K562 (cell line): ENCODE data around the gene SLC9A3. TPM values are rescaled to one million over a fixed set of nuclear protein-coding genes. Genes with fewer than 3 reads are reported as not detected.

Experiments
- BCL6 ChIP-seq: fragments of 250-450 bp; sonication (Bioruptor Pico); IDR thresholded peaks from 2 replicates; pipeline ENCODE4 v1.4.0; 2020
- CAMTA2 ChIP-seq: fragments of 250-450 bp; sonication (Bioruptor Pico); conservative IDR thresholded peaks from 2 replicates; pipeline ENCODE4 v1.5.1; 2022
- CSDE1 ChIP-seq, 2 experiments: fragments of 450-650 bp; IDR thresholded peaks; 2 replicates each; pipeline ENCODE4 v1.6.1; 2016; ENCODE audit warnings: mild to moderate bottlenecking in 1 of 2
- CTCFL ChIP-seq: IDR thresholded peaks from 2 replicates; pipeline ENCODE4 v1.6.1; 2011; ENCODE audit warnings: borderline replicate concordance, low read depth, mild to moderate bottlenecking, moderate library complexity, low read length; ENCODE audit not compliant: insufficient read depth, poor library complexity, severe bottlenecking
- ERF ChIP-seq: fragments of 450-650 bp; formaldehyde crosslinking; IDR thresholded peaks from 2 replicates; pipeline ENCODE4 v1.4.0; 2020; ENCODE audit warnings: mild to moderate bottlenecking, mixed read lengths
- FOXO4 ChIP-seq: fragments of 450-650 bp; formaldehyde crosslinking; IDR thresholded peaks from 2 replicates; pipeline ENCODE4 v1.4.0; 2020; ENCODE audit warnings: mild to moderate bottlenecking, moderate library complexity
- HDAC1 ChIP-seq, 2 experiments: fragments of 450-650 bp; IDR thresholded peaks; 2 replicates each; pipeline ENCODE4 v1.6.1; 2016 to 2017; ENCODE audit warnings: inconsistent platforms in 1 of 2, mild to moderate bottlenecking in 1 of 2, moderate library complexity in 1 of 2
- HDAC8 ChIP-seq: fragments of 450-650 bp; IDR thresholded peaks from 2 replicates; pipeline ENCODE4 v1.6.1; 2016; ENCODE audit warnings: mild to moderate bottlenecking, missing genetic modification characterization, moderate library complexity, missing compliant biosample characterization
- HNRNPLL ChIP-seq: fragments of 200-400 bp; formaldehyde crosslinking; IDR thresholded peaks from 2 replicates; pipeline ENCODE4 v1.6.1; 2017; ENCODE audit warnings: low read length, low read depth, mild to moderate bottlenecking; ENCODE audit not compliant: poor library complexity, severe bottlenecking
- HOXB6 ChIP-seq: fragments of 250-450 bp; sonication (Bioruptor Pico); IDR thresholded peaks from 2 replicates; pipeline ENCODE4 v1.5.1; 2022; ENCODE audit warnings: mild to moderate bottlenecking, borderline replicate concordance
- ILF3 ChIP-seq: fragments of 450-650 bp; IDR thresholded peaks from 2 replicates; pipeline ENCODE4 v1.6.1; 2018; ENCODE audit warnings: antibody characterized with exemption, mild to moderate bottlenecking, moderate library complexity, borderline replicate concordance
- LEF1 ChIP-seq: fragments of 450-650 bp; IDR thresholded peaks from 2 replicates; pipeline ENCODE4 v1.6.1; 2016; ENCODE audit warnings: mild to moderate bottlenecking
- NCOA2 ChIP-seq, 2 experiments: fragments of 450-650 bp; IDR thresholded peaks; 2 replicates each; pipeline ENCODE4 v1.6.1; 2018; ENCODE audit warnings: mild to moderate bottlenecking in 2 of 2, moderate library complexity in 1 of 2; ENCODE audit not compliant: partially characterized antibody in 2 of 2
- NFIX ChIP-seq: fragments of 250-450 bp; sonication (Bioruptor Pico); IDR thresholded peaks from 2 replicates; pipeline ENCODE4 v1.4.0; 2020; ENCODE audit warnings: low read depth, mild to moderate bottlenecking, moderate library complexity
- POLR2A ChIP-seq: fragments of 450-650 bp; conservative IDR thresholded peaks from 2 replicates; pipeline ENCODE4 v1.6.1; 2016
- RFX7 ChIP-seq: fragments of 250-450 bp; sonication (Bioruptor Pico); IDR thresholded peaks from 2 replicates; pipeline ENCODE4 v1.5.1; 2021; ENCODE audit warnings: mild to moderate bottlenecking
- SRF ChIP-seq, 2 experiments: fragments of 250-450, 450-650 bp in 1 of 2; sonication (Bioruptor Pico) in 1 of 2; sonication (generic) in 1 of 2; formaldehyde crosslinking; IDR thresholded peaks; 2 replicates each; pipeline versions ENCODE4 v1.5.0 to v1.5.1; 2020 to 2022; ENCODE audit warnings: mild to moderate bottlenecking in 1 of 2, missing genetic modification reagents in 1 of 2
- U2AF1 ChIP-seq: fragments of 200-400 bp; formaldehyde crosslinking; optimal IDR thresholded peaks from 2 replicates; pipeline ENCODE3; 2017; ENCODE audit warnings: mild to moderate bottlenecking, low read depth, low read length, moderate library complexity
- ZNF384 ChIP-seq: IDR thresholded peaks from 2 replicates; pipeline ENCODE4 v1.6.1; 2012; ENCODE audit warnings: low read depth, low read length, improper control_type of control experiment
- ZNF445 ChIP-seq: fragments of 250-450 bp; sonication (Bioruptor Pico); IDR thresholded peaks from 2 replicates; pipeline ENCODE4 v1.4.0; 2020; ENCODE audit warnings: low read depth, mild to moderate bottlenecking, moderate library complexity
- ZNF57 ChIP-seq: fragments of 450-650 bp; formaldehyde crosslinking; IDR thresholded peaks from 2 replicates; pipeline ENCODE4 v1.4.0; 2020; ENCODE audit warnings: mild to moderate bottlenecking, moderate library complexity
- ZNF668 ChIP-seq: fragments of 250-450 bp; sonication (Bioruptor Pico); IDR thresholded peaks from 2 replicates; pipeline ENCODE4 v1.8.0; 2022; ENCODE audit warnings: mild to moderate bottlenecking, inconsistent platforms
- ZNF75A ChIP-seq: fragments of 450-650 bp; formaldehyde crosslinking; IDR thresholded peaks from 2 replicates; pipeline ENCODE4 v1.4.0; 2020; ENCODE audit warnings: mild to moderate bottlenecking
- polyA plus RNA-seq, 8 experiments: library from polyadenylated mRNA; depleted of rRNA in 4 of 8; stranded (reverse) in 5 of 8; unstranded in 3 of 8; fragments of >200 nt; fragmentation: Nextera tagmentation in 2 of 8; fragmentation: Illumina TruSeq in 1 of 8; extraction: Ambion mirVana in 2 of 8; extraction: Trizol in 1 of 8; gene quantifications; 2 replicates each; pipeline versions ENCODE4 v1.2.1 to v1.2.3, GENCODE V29; 2011 to 2014; ENCODE audit warnings: inconsistent platforms in 1 of 8, missing spikeins in 1 of 8
- total RNA-seq, 7 experiments: library from RNA; depleted of rRNA in 6 of 7; stranded (reverse); fragments of >200 nt in 6 of 7; fragmentation: Illumina TruSeq in 2 of 7; extraction: Trizol in 2 of 7; gene quantifications; 2 replicates each; pipeline versions ENCODE4 v1.2.1 to v1.2.3, GENCODE V29; 2011 to 2021; ENCODE audit warnings: low replicate concordance in 1 of 7
- TF ChIP-seq, protein P1 (sequence below): fragments of 250-450 bp; sonication (Bioruptor Pico); IDR thresholded peaks from 2 replicates; pipeline ENCODE4 v1.4.0; 2020; ENCODE audit warnings: mild to moderate bottlenecking, moderate library complexity, borderline replicate concordance

Gene SLC9A3
- total and polyA plus RNA-seq, 9 of the 15 experiments (the other 6 are each of a cell fraction or from before 2014, with no cell fraction given), result 1.5 to 5.8 (median 3.7) TPM; not detected in 2

DNA sequence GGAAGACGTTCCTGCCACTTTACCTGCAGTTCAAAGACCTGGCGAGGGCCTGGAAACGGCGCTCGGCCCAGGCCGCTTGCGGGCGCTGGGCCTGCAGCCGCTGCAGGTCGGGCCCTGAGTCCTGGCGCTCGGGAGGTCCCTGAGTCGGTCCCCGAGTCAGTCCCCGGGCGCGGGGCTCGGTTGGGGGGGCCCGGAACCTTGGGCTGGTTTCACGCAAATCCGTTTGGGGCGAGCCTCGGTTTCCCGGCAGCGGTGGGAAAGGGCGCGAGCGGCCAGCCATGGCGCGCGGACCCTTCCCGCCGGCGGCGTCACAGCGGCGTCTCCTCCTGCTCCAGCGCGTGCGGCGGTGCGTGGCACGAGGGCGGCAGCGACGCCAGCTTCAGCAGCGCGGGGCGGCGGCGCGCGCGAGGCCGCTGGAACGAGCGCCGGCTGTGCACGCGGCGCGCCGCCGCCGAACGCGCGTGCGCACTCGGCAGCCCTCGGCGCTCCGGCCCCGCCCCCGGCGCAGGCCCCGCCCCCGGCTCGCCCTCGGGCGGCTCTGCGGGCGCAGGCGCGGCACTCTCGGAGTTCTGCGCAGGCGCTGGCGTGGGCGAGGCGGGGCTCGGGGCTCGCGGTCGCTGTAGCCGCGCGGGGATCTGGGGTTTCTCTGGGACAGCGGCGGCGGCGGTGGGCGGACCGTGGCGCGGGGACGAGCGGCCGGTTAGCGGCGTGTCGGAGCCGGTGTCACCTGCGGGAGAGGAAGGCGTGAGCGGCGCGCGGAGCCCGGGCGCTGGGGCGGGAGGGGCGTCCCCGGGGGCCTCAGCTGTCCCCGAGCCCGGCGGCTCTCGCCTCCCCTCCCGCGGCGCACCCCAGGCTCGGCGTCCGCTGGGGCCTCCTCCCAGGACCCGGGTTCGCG, 51.3 kb downstream of the SLC9A3 start (continued):
- no peak for TF ChIP-seq HDAC1 (IDR thresholded peaks at IDR 0.05)
- no peak for TF ChIP-seq RFX7 (CRISPR knock-in tag)
- no peak for TF ChIP-seq BCL6 (CRISPR knock-in tag)
- TF ChIP-seq, protein P1, sequence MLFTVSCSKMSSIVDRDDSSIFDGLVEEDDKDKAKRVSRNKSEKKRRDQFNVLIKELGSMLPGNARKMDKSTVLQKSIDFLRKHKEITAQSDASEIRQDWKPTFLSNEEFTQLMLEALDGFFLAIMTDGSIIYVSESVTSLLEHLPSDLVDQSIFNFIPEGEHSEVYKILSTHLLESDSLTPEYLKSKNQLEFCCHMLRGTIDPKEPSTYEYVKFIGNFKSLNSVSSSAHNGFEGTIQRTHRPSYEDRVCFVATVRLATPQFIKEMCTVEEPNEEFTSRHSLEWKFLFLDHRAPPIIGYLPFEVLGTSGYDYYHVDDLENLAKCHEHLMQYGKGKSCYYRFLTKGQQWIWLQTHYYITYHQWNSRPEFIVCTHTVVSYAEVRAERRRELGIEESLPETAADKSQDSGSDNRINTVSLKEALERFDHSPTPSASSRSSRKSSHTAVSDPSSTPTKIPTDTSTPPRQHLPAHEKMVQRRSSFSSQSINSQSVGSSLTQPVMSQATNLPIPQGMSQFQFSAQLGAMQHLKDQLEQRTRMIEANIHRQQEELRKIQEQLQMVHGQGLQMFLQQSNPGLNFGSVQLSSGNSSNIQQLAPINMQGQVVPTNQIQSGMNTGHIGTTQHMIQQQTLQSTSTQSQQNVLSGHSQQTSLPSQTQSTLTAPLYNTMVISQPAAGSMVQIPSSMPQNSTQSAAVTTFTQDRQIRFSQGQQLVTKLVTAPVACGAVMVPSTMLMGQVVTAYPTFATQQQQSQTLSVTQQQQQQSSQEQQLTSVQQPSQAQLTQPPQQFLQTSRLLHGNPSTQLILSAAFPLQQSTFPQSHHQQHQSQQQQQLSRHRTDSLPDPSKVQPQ (CRISPR knock-in tag), result no peak
- TF ChIP-seq ZNF384, result no peak
- TF ChIP-seq ILF3, result no peak
- no peak for TF ChIP-seq FOXO4 (CRISPR knock-in tag)
- TF ChIP-seq ZNF445 (CRISPR knock-in tag), result no peak
- no peak for TF ChIP-seq CAMTA2
- no peak for TF ChIP-seq NFIX (CRISPR knock-in tag)
- no peak for TF ChIP-seq LEF1
- no peak for TF ChIP-seq HOXB6
- peak; percentile 63 for TF ChIP-seq U2AF1
- TF ChIP-seq CSDE1 (IDR thresholded peaks at IDR 0.05), result no peak
- TF ChIP-seq CTCFL, result no peak
- TF ChIP-seq SRF (CRISPR knock-in tag; IDR thresholded peaks at IDR 0.05), result no peak
- peak; percentile 83; the same call in 1 of the 2 replicates for TF ChIP-seq HDAC8 (tag)
- TF ChIP-seq HNRNPLL, result no peak
- peak; percentile 68 for TF ChIP-seq ZNF668 (CRISPR knock-in tag)
- TF ChIP-seq POLR2A, result peak; percentile 68; the same call in 1 of the 2 replicates
- TF ChIP-seq NCOA2 (IDR thresholded peaks at IDR 0.05; ENCODE audit: partially characterized antibody in 2 of 2), result no peak
- TF ChIP-seq ZNF75A (CRISPR knock-in tag), result no peak
- peak; percentile 85; the same call in 1 of the 2 replicates for TF ChIP-seq ERF
- no peak for TF ChIP-seq ZNF57 (CRISPR knock-in tag)
